Muscle layer of colon (tissue), 2 donors: ENCODE data around the gene ZHX3.

Experiments
- H3K27ac ChIP-seq: one replicate; pipeline ENCODE4 v1.7.0; 2013; ENCODE audit warnings: low read depth, mild to moderate bottlenecking, low read length, moderate library complexity
- H3K27me3 ChIP-seq, 2 donors: one replicate each; pipeline ENCODE4 v1.7.0; 2013; ENCODE audit warnings: low read length in 2 of 2, mild to moderate bottlenecking in 2 of 2; ENCODE audit not compliant: insufficient read depth in 2 of 2, control insufficient read depth in 1 of 2
- H3K36me3 ChIP-seq: one replicate; pipeline ENCODE4 v1.7.0; 2013; ENCODE audit warnings: mild to moderate bottlenecking, low read length; ENCODE audit not compliant: insufficient read depth
- H3K4me1 ChIP-seq: one replicate; pipeline ENCODE4 v1.7.0; 2013; ENCODE audit warnings: mild to moderate bottlenecking, low read length; ENCODE audit not compliant: insufficient read depth
- H3K4me3 ChIP-seq, 2 donors: one replicate each; pipeline ENCODE4 v1.7.0; 2013; ENCODE audit warnings: low read length in 2 of 2, low read depth in 1 of 2, mild to moderate bottlenecking in 1 of 2, moderate library complexity in 1 of 2
- H3K9ac ChIP-seq: one replicate; pipeline ENCODE4 v1.7.0; 2013; ENCODE audit warnings: low read length
- H3K9me3 ChIP-seq: one replicate; pipeline ENCODE4 v1.7.0; 2013; ENCODE audit warnings: mild to moderate bottlenecking, low read length
- donor health status: abdominal sarcoma.
- donor health status: Adenocarcinoma of cecum.

ZHX3 gene

DNA sequence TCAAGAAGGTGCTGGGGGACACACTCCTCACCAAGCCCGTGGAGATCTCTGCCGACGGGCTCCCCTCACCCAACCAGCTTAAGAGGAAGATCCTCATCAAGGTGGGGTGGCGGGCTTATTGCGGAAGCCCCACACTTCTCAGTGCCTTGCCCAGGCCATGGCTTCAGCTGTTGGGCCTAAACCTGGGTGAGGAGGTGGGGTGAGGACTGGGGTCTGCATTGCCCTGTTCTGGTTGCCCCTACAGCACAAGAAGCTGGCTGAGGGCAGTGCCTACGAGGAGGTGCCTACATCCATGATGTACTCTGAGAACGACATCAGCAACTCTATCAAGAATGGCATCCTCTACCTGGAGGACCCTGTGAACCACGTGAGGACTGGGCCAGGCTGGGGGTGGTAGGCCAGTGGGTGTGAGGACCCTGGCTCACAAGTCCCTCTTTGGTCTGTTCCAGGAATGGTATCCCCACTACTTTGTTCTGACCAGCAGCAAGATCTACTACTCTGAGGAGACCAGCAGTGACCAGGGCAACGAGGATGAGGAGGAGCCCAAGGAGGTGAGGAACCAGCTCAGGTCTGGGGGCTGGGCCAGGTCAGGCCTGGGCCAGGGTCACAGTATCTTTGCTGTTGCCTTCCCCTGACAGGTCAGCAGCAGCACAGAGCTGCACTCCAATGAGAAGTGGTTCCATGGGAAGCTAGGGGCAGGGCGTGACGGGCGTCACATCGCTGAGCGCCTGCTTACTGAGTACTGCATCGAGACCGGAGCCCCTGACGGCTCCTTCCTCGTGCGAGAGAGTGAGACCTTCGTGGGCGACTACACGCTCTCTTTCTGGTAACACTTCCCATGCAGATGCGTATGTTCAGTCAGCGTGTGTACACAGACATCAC lies 152.3 kb downstream of the ZHX3 start:
- H3K4me3 ChIP-seq: no peak overlapping the region
- no peaks in the 10 kb centered on the region for H3K27me3 ChIP-seq
- H3K36me3 ChIP-seq: peaks cover 77% of the 10 kb centered on the region
- H3K4me1 ChIP-seq: no peaks in the 10 kb centered on the region
- no peak overlapping the region for H3K9ac ChIP-seq
- no peaks in the 10 kb centered on the region for H3K9me3 ChIP-seq
- no peak overlapping the region for H3K27ac ChIP-seq

DNA sequence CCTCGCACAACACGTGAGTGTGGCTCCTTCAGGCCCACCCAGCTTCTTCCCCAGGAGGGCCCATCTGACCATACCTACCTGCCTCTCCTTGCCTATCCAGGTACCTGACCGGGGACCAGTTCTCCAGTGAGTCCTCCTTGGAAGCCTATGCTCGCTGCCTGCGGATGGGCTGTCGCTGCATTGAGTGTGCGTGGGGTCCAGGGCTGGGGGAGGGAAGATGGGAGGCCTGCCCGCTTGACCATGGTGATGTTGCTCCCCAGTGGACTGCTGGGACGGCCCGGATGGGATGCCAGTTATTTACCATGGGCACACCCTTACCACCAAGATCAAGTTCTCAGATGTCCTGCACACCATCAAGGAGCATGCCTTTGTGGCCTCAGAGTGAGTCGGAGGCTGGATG lies 153.7 kb downstream of the ZHX3 start:
- Histone ChIP-seq H3K27me3 (no peaks in the 10 kb centered on the region), H3K4me3 (no peak overlapping the region), H3K36me3 (peaks cover 71% of the 10 kb centered on the region), H3K9me3 (no peaks in the 10 kb centered on the region), H3K9ac (no peak overlapping the region), H3K27ac (no peak overlapping the region), H3K4me1 (no peaks in the 10 kb centered on the region)

DNA sequence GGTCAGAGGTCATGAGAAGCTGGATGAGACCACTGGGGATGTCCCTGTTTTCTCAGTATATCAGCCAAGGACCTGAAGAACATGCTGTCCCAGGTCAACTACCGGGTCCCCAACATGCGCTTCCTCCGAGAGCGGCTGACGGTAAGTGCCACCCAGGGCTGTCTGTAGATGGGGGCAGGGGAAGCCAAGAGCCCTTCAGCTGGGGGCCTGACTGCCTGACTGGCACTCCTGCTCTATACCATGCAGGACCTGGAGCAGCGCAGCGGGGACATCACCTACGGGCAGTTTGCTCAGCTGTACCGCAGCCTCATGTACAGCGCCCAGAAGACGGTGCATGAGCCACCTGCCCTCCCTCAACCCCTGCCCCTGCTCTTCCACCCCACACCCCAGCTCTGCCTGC lies 155.1 kb downstream of the ZHX3 start:
- H3K4me1 ChIP-seq: peaks cover 2% of the 10 kb centered on the region
- H3K4me3 ChIP-seq: no peak overlapping the region
- H3K9me3 ChIP-seq: no peaks in the 10 kb centered on the region
- no peaks in the 10 kb centered on the region for H3K27me3 ChIP-seq
- H3K27ac ChIP-seq: no peak overlapping the region
- peaks cover 59% of the 10 kb centered on the region for H3K36me3 ChIP-seq
- no peak overlapping the region for H3K9ac ChIP-seq

DNA sequence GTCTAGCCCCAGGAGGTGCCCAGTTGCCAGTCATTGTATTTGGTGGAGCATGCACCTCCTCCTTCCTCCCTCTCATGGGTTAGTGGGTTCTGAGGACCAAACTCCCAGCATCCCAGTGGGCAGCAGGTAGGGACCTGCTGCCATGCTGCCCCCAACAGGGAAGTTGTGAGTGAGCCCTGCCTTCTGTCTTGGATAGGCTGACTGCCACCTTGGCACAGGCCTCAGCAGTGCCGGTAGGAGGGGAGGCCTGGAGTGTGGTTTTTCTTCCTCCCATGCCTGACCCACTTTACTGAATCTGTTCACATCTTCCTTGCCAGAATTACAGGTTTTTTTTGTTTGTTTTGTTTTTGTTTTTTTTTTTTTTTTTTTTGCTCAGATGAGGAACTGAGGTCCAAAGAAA lies 155.6 kb downstream of the ZHX3 start:
- peaks cover 54% of the 10 kb centered on the region for H3K36me3 ChIP-seq
- H3K27ac ChIP-seq: no peak overlapping the region
- no peaks in the 10 kb centered on the region for H3K9me3 ChIP-seq
- H3K4me3 ChIP-seq: no peak overlapping the region
- no peak overlapping the region for H3K9ac ChIP-seq
- H3K27me3 ChIP-seq: no peaks in the 10 kb centered on the region
- H3K4me1 ChIP-seq: peaks cover 7% of the 10 kb centered on the region

DNA sequence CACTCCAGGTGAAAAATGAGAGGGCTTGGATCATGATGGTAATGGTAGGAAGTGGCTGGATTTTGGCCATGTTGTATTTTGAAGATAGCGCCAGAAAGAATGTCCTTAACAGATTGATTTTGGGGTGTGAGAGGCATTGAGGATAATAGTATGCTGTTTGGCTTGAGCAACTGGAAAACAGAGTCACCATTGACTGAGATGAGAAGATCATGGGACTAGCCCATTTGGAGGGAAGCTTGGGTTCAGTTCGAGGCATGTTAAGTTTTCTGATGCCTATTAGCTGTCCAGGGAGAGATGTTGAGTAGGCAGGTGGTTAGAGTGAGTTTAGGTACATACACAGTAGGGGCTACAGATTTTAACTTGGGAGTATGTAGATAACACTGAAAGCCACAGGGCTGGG lies 156.8 kb downstream of the ZHX3 start:
- Histone ChIP-seq H3K9ac (no peak overlapping the region), H3K4me1 (peaks cover 16% of the 10 kb centered on the region), H3K27me3 (no peaks in the 10 kb centered on the region), H3K36me3 (peaks cover 42% of the 10 kb centered on the region), H3K4me3 (no peak overlapping the region), H3K27ac (no peak overlapping the region), H3K9me3 (no peaks in the 10 kb centered on the region)

DNA sequence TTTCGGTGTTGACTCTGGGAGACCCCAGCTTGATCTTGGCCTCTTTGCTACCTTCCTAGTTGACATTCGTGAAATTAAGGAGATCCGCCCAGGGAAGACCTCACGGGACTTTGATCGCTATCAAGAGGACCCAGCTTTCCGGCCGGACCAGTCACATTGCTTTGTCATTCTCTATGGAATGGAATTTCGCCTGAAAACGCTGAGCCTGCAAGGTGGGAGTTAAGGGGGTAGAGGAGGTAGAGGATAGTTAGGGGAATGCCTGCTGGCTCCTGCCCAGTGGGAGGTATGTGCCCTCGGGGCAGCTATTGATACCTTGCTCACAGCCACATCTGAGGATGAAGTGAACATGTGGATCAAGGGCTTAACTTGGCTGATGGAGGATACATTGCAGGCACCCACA lies 158.0 kb downstream of the ZHX3 start:
- Histone ChIP-seq H3K27me3 (no peaks in the 10 kb centered on the region), H3K4me3 (no peak overlapping the region), H3K4me1 (peaks cover 27% of the 10 kb centered on the region), H3K9ac (no peak overlapping the region), H3K9me3 (no peaks in the 10 kb centered on the region), H3K27ac (no peak overlapping the region), H3K36me3 (peaks cover 31% of the 10 kb centered on the region)

DNA sequence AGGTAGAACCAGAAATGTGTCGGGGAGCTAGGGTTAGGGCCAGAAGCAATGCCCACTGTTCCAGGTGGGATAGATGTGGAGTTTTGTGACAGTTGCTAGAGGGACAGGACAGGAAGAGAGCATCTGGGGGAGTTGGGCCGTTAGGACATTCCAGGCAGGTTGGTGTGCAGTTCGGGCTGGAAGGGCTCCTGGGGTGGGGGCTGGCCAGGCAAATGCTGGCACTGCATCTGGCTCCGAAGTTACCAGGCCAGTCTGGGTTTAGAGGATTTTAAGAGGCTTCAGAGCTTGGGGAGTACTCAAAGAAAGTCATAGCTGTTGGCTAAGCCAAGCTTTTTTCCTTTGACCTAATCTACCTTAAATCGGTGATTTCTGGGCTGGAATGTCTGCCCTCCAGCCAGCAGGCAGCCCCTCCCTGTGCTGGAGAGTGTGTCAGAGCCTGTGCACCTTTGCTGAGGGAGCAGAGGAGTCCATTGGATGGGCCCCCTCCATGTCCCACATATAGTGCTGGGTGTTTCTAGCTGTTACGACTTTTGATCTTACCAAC lies 159.4 kb downstream of the ZHX3 start:
- H3K4me3 ChIP-seq: no peak overlapping the region
- peaks cover 35% of the 10 kb centered on the region for H3K4me1 ChIP-seq
- no peak overlapping the region for H3K27ac ChIP-seq
- H3K27me3 ChIP-seq: no peaks in the 10 kb centered on the region
- no peak overlapping the region for H3K9ac ChIP-seq
- peaks cover 17% of the 10 kb centered on the region for H3K36me3 ChIP-seq
- H3K9me3 ChIP-seq: no peaks in the 10 kb centered on the region

DNA sequence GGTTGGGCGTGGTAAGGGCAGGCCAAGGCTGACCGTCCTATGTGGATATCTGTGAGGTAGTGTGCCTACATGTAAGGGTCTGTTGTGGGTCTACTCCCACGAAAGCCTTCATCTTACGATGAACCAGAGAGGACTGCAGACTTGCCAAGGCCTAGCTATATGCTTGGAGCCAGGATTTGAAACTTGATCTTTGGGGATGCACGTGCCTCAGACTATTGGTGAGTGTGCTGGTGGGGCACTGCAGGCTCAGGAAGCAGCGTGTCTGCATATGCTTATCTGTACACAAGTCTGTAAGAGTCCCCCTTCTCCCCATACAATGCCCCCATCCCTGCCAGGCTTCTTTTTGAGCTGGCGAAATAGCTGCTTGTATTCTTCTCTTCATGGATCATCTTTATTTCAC lies 162.3 kb downstream of the ZHX3 start:
- Histone ChIP-seq H3K27me3 (no peaks in the 10 kb centered on the region), H3K9me3 (no peaks in the 10 kb centered on the region), H3K27ac (no peak overlapping the region), H3K9ac (no peak overlapping the region), H3K4me3 (no peak overlapping the region), H3K4me1 (peaks cover 42% of the 10 kb centered on the region), H3K36me3 (peaks cover 6% of the 10 kb centered on the region)

DNA sequence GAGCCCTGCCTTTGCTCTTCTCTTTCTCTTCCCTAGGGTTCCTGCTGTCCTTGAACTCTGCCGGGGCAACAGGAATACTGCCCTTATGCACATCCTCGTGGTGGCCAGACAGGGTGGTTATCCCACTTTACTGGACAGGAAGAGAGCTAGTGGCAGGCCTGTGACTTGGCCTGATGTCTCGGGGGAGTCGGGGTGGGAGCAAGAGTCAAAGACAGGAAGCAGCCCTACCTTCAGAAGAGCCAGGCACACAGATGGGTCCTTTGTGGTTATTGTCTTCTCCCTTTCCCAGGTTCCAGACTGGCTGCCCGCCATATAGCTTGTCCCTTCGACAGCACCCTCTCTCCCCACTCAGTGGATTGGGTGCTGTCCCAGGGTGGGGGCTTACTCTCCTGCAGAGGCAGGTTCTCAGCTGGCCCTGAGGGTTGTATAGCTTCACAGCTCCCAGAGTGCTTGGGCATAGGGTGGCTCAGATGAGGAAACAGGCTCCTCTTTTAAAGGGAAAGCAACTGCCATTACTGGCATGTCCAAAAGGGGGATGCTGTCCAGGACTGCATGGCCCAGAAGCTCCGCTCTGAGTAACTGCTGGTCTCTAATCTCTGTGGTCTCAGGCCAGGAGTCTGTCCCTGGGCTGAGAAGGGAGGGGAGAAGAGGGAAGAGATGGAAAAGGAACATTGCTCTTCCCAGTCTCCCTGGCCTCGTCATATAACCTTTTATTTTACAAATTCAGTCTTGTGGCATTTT lies 162.9 kb downstream of the ZHX3 start:
- H3K9ac ChIP-seq: no peak overlapping the region
- H3K9me3 ChIP-seq: no peaks in the 10 kb centered on the region
- H3K27me3 ChIP-seq: no peaks in the 10 kb centered on the region
- no peak overlapping the region for H3K4me3 ChIP-seq
- H3K36me3 ChIP-seq: peaks cover 1% of the 10 kb centered on the region
- peaks cover 42% of the 10 kb centered on the region for H3K4me1 ChIP-seq
- H3K27ac ChIP-seq: no peak overlapping the region

DNA sequence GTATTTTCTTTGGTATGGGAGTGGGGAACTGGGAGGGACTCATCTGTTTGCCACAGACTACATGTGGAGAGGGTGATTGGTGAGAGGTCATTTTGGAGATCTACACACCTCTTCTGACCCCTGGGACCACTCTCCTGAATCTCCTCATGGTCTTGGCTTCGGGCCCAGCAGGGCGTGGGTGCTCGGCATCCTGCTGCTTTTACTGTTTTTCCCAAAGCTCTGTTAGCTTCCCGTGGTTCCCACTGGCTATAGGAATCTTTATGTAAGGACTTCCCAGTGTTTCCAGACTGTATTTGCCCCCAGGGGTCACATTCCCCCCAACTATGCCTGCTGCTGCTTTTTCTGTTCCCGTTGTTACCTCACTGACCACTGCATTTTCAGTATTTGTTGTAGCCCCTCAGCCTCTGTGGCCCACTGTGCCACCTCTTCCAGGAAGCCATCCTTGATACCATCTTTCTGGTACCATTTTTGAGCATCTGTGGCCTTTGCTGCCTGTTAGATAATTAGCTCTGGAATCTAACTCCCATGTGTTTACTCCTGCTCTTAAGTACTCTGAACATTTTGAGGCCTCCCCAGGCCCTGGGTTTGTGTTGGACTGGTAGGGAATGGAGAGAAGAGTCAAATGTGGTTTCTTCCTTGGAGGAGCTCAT lies 165.3 kb downstream of the ZHX3 start:
- Histone ChIP-seq H3K36me3 (no peaks in the 10 kb centered on the region), H3K9ac (no peak overlapping the region), H3K4me3 (no peak overlapping the region), H3K9me3 (no peaks in the 10 kb centered on the region), H3K27ac (no peak overlapping the region), H3K4me1 (peaks cover 52% of the 10 kb centered on the region), H3K27me3 (no peaks in the 10 kb centered on the region)

DNA sequence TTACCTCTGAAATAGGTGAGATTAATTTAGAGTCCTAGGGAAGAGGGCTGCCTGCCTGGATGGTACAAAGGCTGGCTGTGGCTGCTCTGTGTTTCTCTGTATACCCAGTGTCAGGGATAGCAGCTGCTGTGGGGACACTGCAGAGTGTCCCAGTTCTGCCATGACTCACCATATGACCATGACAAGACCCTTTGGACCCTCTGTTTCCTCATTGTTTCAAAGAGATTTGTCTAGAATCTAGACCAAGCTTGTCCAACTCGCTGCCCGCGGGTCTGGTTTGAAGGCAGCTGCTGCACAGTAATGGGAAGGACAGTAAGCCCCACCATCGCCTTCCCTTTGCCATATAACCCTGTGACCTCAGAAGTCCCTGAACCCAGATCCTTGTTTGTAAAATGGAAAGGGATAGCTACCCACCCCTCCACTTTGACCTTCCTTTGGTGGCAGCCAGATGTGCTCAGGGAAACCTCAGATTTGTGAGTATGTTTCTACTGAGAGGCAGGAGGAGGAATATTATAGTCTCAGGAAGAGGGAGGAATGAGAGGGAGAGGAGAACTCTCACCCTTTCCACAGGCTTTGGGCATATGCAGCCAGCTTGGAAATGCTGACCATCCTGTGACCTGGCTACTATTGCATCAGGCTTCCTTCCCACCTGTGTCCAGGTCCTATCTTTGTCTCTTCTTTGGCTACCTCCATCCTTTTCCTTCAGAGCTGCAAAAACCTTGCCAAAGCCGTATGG lies 166.2 kb downstream of the ZHX3 start:
- no peaks in the 10 kb centered on the region for H3K27me3 ChIP-seq
- H3K36me3 ChIP-seq: no peaks in the 10 kb centered on the region
- H3K4me1 ChIP-seq: peaks cover 53% of the 10 kb centered on the region
- no peak overlapping the region for H3K27ac ChIP-seq
- H3K9ac ChIP-seq: no peak overlapping the region
- no peaks in the 10 kb centered on the region for H3K9me3 ChIP-seq
- no peak overlapping the region for H3K4me3 ChIP-seq
